IMR-90 (cell line): ENCODE data around the gene SORL1. TPM values are rescaled to one million over a fixed set of nuclear protein-coding genes. Genes with fewer than 3 reads are reported as not detected.

Source experiments
- ATAC-seq: fragments of 200-7000 bp; cut with Tn5 transposase; 2 replicates; pipeline ENCODE4 v1.9.1; 2020; ENCODE audit warnings: low read depth, mild to moderate bottlenecking, moderate library complexity
- BruUV-seq: library from RNA; stranded (reverse); fragments of 400-500 nt; replicated peaks from 2 replicates; lab custom pipeline; 2021; lab: Mats Ljungman, UMichigan
- CTCF ChIA-PET: fragments of 300-600 bp; formaldehyde crosslinking; extraction: SDS; loops from one replicate; lab custom pipeline; 2021; ENCODE audit warnings: antibody characterized with exemption; lab: Yijun Ruan, JAX
- POLR2A ChIA-PET: fragments of 300-600 bp; sonication (Branson Sonifier 250); formaldehyde crosslinking; loops from one replicate; lab custom pipeline; 2022; ENCODE audit warnings: antibody characterized with exemption; ENCODE audit not compliant: unreplicated experiment; lab: Charles Lee
- DNase-seq: peaks from one replicate; pipeline ENCODE4 v3.0.0; 2013
- H2AFZ ChIP-seq: replicated peaks from 2 replicates; pipeline ENCODE3; 2013; ENCODE audit warnings: low read length, mild to moderate bottlenecking; ENCODE audit not compliant: poor library complexity
- H2AK5ac ChIP-seq: 2 replicates; pipeline ENCODE4 v1.6.1; 2013; ENCODE audit warnings: low read depth, low read length, inconsistent platforms
- H2AK9ac ChIP-seq: replicated peaks from 2 replicates; pipeline ENCODE3; 2013; ENCODE audit warnings: mild to moderate bottlenecking, low read depth, low read length, moderate library complexity; ENCODE audit not compliant: poor library complexity
- H2BK120ac ChIP-seq: 2 replicates; pipeline ENCODE4 v1.6.1; 2013; ENCODE audit warnings: low read depth, low read length, inconsistent platforms
- H2BK15ac ChIP-seq: 3 replicates; pipeline ENCODE4 v1.6.1; 2013; ENCODE audit warnings: low read depth, low read length, inconsistent platforms
- H2BK20ac ChIP-seq: 2 replicates; pipeline ENCODE4 v1.6.1; 2013; ENCODE audit warnings: low read depth, mild to moderate bottlenecking, inconsistent platforms, low read length, moderate library complexity
- H2BK5ac ChIP-seq: 2 replicates; pipeline ENCODE4 v1.6.1; 2013; ENCODE audit warnings: mild to moderate bottlenecking, low read depth, low read length, inconsistent platforms; ENCODE audit not compliant: poor library complexity, severe bottlenecking
- H3K14ac ChIP-seq: replicated peaks from 2 replicates; pipeline ENCODE4 v1.6.1; 2013; ENCODE audit warnings: low read depth, low read length, inconsistent platforms
- H3K18ac ChIP-seq: 2 replicates; pipeline ENCODE4 v1.6.1; 2013; ENCODE audit warnings: low read depth, low read length, control low read depth
- H3K23ac ChIP-seq: 2 replicates; pipeline ENCODE4 v1.6.1; 2013; ENCODE audit warnings: low read depth, low read length, inconsistent platforms
- H3K27ac ChIP-seq: 2 replicates; pipeline ENCODE4 v1.5.1; 2013; ENCODE audit warnings: mild to moderate bottlenecking, control low read depth, low read length; ENCODE audit not compliant: insufficient read depth
- H3K27me3 ChIP-seq: 2 replicates; pipeline ENCODE4 v1.6.1; 2013; ENCODE audit warnings: low read length; ENCODE audit not compliant: control insufficient read depth, insufficient read depth
- H3K36me3 ChIP-seq: 2 replicates; pipeline ENCODE4 v1.6.1; 2013; ENCODE audit warnings: low read length, mixed read lengths; ENCODE audit not compliant: control insufficient read depth, insufficient read depth
- H3K4ac ChIP-seq: 2 replicates; pipeline ENCODE4 v1.6.1; 2013; ENCODE audit warnings: low read depth, low read length, inconsistent platforms
- H3K4me1 ChIP-seq: 2 replicates; pipeline ENCODE4 v1.6.1; 2013; ENCODE audit warnings: low read length, mixed read lengths; ENCODE audit not compliant: control insufficient read depth, insufficient read depth
- H3K4me2 ChIP-seq: 2 replicates; pipeline ENCODE4 v1.6.1; 2013; ENCODE audit warnings: low read depth, mild to moderate bottlenecking, control low read depth, low read length, moderate library complexity
- H3K4me3 ChIP-seq: 2 replicates; pipeline ENCODE4 v1.5.1; 2013; ENCODE audit warnings: low read depth, mild to moderate bottlenecking, control low read depth, low read length, moderate library complexity; ENCODE audit not compliant: insufficient read depth
- H3K56ac ChIP-seq: 2 replicates; pipeline ENCODE4 v1.6.1; 2013; ENCODE audit warnings: low read length, inconsistent platforms; ENCODE audit not compliant: insufficient read depth; ENCODE audit errors: extremely low read depth
- H3K79me1 ChIP-seq, 2 experiments: 2 replicates each; pipeline ENCODE4 v1.6.1; 2013; ENCODE audit warnings: low read length in 2 of 2, inconsistent platforms in 1 of 2, low read depth in 1 of 2
- H3K9ac ChIP-seq: 2 replicates; pipeline ENCODE4 v1.6.1; 2013; ENCODE audit warnings: low read depth, low read length, control low read depth
- H3K9me1 ChIP-seq: 2 replicates; pipeline ENCODE4 v1.6.1; 2013; ENCODE audit warnings: low read length, inconsistent platforms; ENCODE audit not compliant: insufficient read depth
- H3K9me3 ChIP-seq: 2 replicates; pipeline ENCODE4 v1.6.1; 2013; ENCODE audit warnings: low read length; ENCODE audit not compliant: control insufficient read depth, insufficient read depth
- H4K20me1 ChIP-seq: 2 replicates; pipeline ENCODE4 v1.6.1; 2013; ENCODE audit warnings: low read length, inconsistent platforms; ENCODE audit not compliant: insufficient read depth
- H4K5ac ChIP-seq: 2 replicates; pipeline ENCODE4 v1.6.1; 2013; ENCODE audit warnings: mild to moderate bottlenecking, low read depth, low read length, control low read depth
- H4K8ac ChIP-seq, 2 experiments: 2 replicates each; pipeline ENCODE4 v1.6.1; 2013; ENCODE audit warnings: low read depth in 2 of 2, low read length in 2 of 2, control low read depth in 1 of 2, inconsistent platforms in 1 of 2
- H4K91ac ChIP-seq: 2 replicates; pipeline ENCODE4 v1.6.1; 2013; ENCODE audit warnings: low read depth, low read length, inconsistent platforms; ENCODE audit not compliant: insufficient read depth
- BHLHE40 ChIP-seq: fragments of 150-350 bp; IDR thresholded peaks from 2 replicates; pipeline ENCODE4 v1.6.1; 2016; ENCODE audit warnings: mild to moderate bottlenecking, low read depth, low read length
- CEBPB ChIP-seq: IDR thresholded peaks from 2 replicates; pipeline ENCODE4 v1.6.1; 2012; ENCODE audit warnings: low read depth, low read length, improper control_type of control experiment
- CHD1 ChIP-seq: IDR thresholded peaks from 2 replicates; pipeline ENCODE4 v1.6.1; 2012; ENCODE audit warnings: low read depth, low read length, improper control_type of control experiment
- CTCF ChIP-seq: conservative IDR thresholded peaks from 2 replicates; pipeline ENCODE4 v1.5.1; 2012; ENCODE audit warnings: mild to moderate bottlenecking, low read depth, low read length, improper control_type of control experiment
- ELK1 ChIP-seq: fragments of 150-350 bp; IDR thresholded peaks from 2 replicates; pipeline ENCODE4 v1.6.1; 2016; ENCODE audit warnings: low read depth, mild to moderate bottlenecking, low read length, moderate library complexity, borderline replicate concordance
- FOS ChIP-seq: fragments of 150-350 bp; IDR thresholded peaks from 2 replicates; pipeline ENCODE4 v1.6.1; 2016; ENCODE audit warnings: low read depth, low read length
- MAFK ChIP-seq: IDR thresholded peaks from 2 replicates; pipeline ENCODE4 v1.6.1; 2012; ENCODE audit warnings: low read depth, low read length, improper control_type of control experiment
- MAZ ChIP-seq: IDR thresholded peaks from 2 replicates; pipeline ENCODE4 v1.6.1; 2012; ENCODE audit warnings: low read depth, mild to moderate bottlenecking, low read length, improper control_type of control experiment, moderate library complexity, borderline replicate concordance
- MXI1 ChIP-seq: IDR thresholded peaks from 2 replicates; pipeline ENCODE4 v1.6.1; 2012; ENCODE audit warnings: low read depth, mild to moderate bottlenecking, low read length, moderate library complexity, borderline replicate concordance
- NFE2L2 ChIP-seq: fragments of 150-350 bp; IDR thresholded peaks from 2 replicates; pipeline ENCODE4 v1.6.1; 2016; ENCODE audit warnings: low read depth, mild to moderate bottlenecking, low read length
- POLR2A ChIP-seq: IDR thresholded peaks from 2 replicates; pipeline ENCODE4 v1.6.1; 2012; ENCODE audit warnings: mild to moderate bottlenecking, low read depth, low read length
- RAD21 ChIP-seq: IDR thresholded peaks from 2 replicates; pipeline ENCODE4 v1.6.1; 2012; ENCODE audit warnings: low read length, improper control_type of control experiment
- RCOR1 ChIP-seq: IDR thresholded peaks from 2 replicates; pipeline ENCODE4 v1.6.1; 2012; ENCODE audit warnings: mild to moderate bottlenecking, low read length, improper control_type of control experiment; ENCODE audit not compliant: insufficient replicate concordance
- RFX5 ChIP-seq: IDR thresholded peaks from 2 replicates; pipeline ENCODE4 v1.8.0; 2012; ENCODE audit warnings: low read depth, mild to moderate bottlenecking, low read length, moderate library complexity
- SMC3 ChIP-seq: fragments of 150-350 bp; IDR thresholded peaks from 2 replicates; pipeline ENCODE4 v1.6.1; 2016; ENCODE audit warnings: low read depth, mild to moderate bottlenecking, antibody characterized with exemption, low read length, moderate library complexity
- WGBS, 2 experiments: methylation state at CpG; one replicate each; pipeline versions ENCODE4 v1.1.5 to v1.1.7; 2013; ENCODE audit warnings: missing lambda C conversion rate in 2 of 2; ENCODE audit not compliant: insufficient read length in 1 of 2; ENCODE audit errors: extremely low coverage in 2 of 2; 5-methylcytosine and 5-hydroxymethylcytosine counted together
- dilution Hi-C: fragments of 300-500 bp; cut with HindIII; formaldehyde crosslinking; loops from one replicate; pipeline ENCODE4 v1.14.3; 2018; ENCODE audit warnings: low sequenced_read_pairs; ENCODE audit not compliant: unreplicated experiment
- in situ Hi-C: fragments of 300-500 bp; cut with MboI; formaldehyde crosslinking; loops from 3 replicates; pipeline ENCODE4 v1.14.3; 2019; ENCODE audit warnings: low sequenced_read_pairs, inconsistent platforms, mixed read lengths
- intact Hi-C: fragments of 100-400 bp; cut with micrococcal nuclease; formaldehyde crosslinking; loops from 2 replicates; pipeline ENCODE4 v1.10.0; 2022
- polyA plus RNA-seq, 3 experiments: library from polyadenylated mRNA; depleted of rRNA; stranded (reverse); fragments of >200 nt; gene quantifications; 2 replicates each; pipeline ENCODE4 v1.2.3, GENCODE V29; 2012; ENCODE audit warnings: low replicate concordance in 1 of 3
- total RNA-seq: library from RNA; depleted of rRNA; stranded (reverse); fragments of >200 nt; gene quantifications from 2 replicates; pipeline ENCODE4 v1.2.3, GENCODE V29; 2012
- TF ChIP-seq, protein P1 (sequence below): fragments of 150-350 bp; IDR thresholded peaks from 2 replicates; pipeline ENCODE4 v1.6.1; 2017; ENCODE audit warnings: mild to moderate bottlenecking, antibody characterized with exemption, low read length, low read depth

The SORL1 gene
- total and polyA plus RNA-seq, 2 of the 4 experiments (the other 2 are of a cell fraction): 1.0 to 2.0 TPM

GRCh38 chr11:121467471-121467870, 15.4 kb downstream of the SORL1 start:
- peaks cover 4% of the 10 kb centered on the region; the same call in 1 of the 2 replicates for H4K20me1 ChIP-seq
- H4K5ac ChIP-seq: no peak overlapping the region
- peak overlapping the region; percentile 75; the same call in 2 of the 3 replicates for H2BK15ac ChIP-seq
- no peak overlapping the region for H3K4me2 ChIP-seq
- H3K4me3 ChIP-seq: no peak overlapping the region
- no peak overlapping the region for H2AFZ ChIP-seq
- H3K9ac ChIP-seq: no peak overlapping the region
- dilution Hi-C loops: no loop called here
- no peak overlapping the region for H3K56ac ChIP-seq
- no peak overlapping the region for H2AK9ac ChIP-seq
- H2AK5ac ChIP-seq: peak overlapping the region; percentile 93
- H3K9me3 ChIP-seq: no peaks in the 10 kb centered on the region
- H3K36me3 ChIP-seq: no peaks in the 10 kb centered on the region
- no peak for ATAC-seq
- H3K27me3 ChIP-seq: no peaks in the 10 kb centered on the region
- H3K4ac ChIP-seq: peak overlapping the region; percentile 89; the same call in 1 of the 2 replicates
- no TSS peak for BruUV-seq
- H4K91ac ChIP-seq: peak overlapping the region; percentile 67
- peaks cover 14% of the 10 kb centered on the region; the same call in 1 of the 2 replicates for H3K9me1 ChIP-seq
- WGBS, 2 experiments: no CpG with 5 or more reads among the region's 2 CpGs
- ChIA-PET CTCF (interaction anchor here (1.3 kb wide), 1 partner anchor 9 kb away, joined by 3 read pairs; no protein-coding TSS in a partner anchor), POLR2A (no interaction called here)
- in situ Hi-C loops: loop anchor here (25.0 kb wide), 1 partner anchor 645 kb away; the partner anchor contains the start of gene BLID
- peak overlapping the region; percentile 95 for H2BK120ac ChIP-seq
- H3K23ac ChIP-seq: peak overlapping the region; percentile 58; the same call in 1 of the 2 replicates
- no peak overlapping the region for H2BK5ac ChIP-seq
- intact Hi-C loops: loop anchor here (10.0 kb wide), 1 partner anchor 737 kb away; no protein-coding TSS in a partner anchor
- no peak overlapping the region for H3K27ac ChIP-seq
- H2BK20ac ChIP-seq: peak overlapping the region; percentile 97
- peak overlapping the region; percentile 65 to 91; a peak in 3 of 4 replicates for H4K8ac ChIP-seq
- H3K79me1 ChIP-seq: peaks cover 0 to 7% of the 10 kb centered on the region in 2 experiments; a peak in 2 of 4 replicates
- no peak for DNase-seq
- peak overlapping the region; percentile 82; the same call in 1 of the 2 replicates for H3K18ac ChIP-seq
- TF ChIP-seq NFE2L2: no peak
- no peak for TF ChIP-seq ELK1
- TF ChIP-seq BHLHE40: no peak
- no peak for TF ChIP-seq MXI1
- TF ChIP-seq RAD21: no peak
- TF ChIP-seq SMC3: no peak
- TF ChIP-seq MAFK: no peak
- TF ChIP-seq CEBPB: no peak
- no peak for TF ChIP-seq CHD1
- no peak for TF ChIP-seq RFX5
- TF ChIP-seq POLR2A: no peak
- no peak for TF ChIP-seq RCOR1
- TF ChIP-seq FOS: no peak
- TF ChIP-seq, protein P1, sequence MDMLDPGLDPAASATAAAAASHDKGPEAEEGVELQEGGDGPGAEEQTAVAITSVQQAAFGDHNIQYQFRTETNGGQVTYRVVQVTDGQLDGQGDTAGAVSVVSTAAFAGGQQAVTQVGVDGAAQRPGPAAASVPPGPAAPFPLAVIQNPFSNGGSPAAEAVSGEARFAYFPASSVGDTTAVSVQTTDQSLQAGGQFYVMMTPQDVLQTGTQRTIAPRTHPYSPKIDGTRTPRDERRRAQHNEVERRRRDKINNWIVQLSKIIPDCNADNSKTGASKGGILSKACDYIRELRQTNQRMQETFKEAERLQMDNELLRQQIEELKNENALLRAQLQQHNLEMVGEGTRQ: no peak
- TF ChIP-seq CTCF: no peak
- no peak for TF ChIP-seq MAZ
- H3K14ac ChIP-seq: peak overlapping the region; percentile 51; the same call in 1 of the 2 replicates
- peaks cover 17% of the 10 kb centered on the region for H3K4me1 ChIP-seq
